Iris pigment epithelial cell (primary cell): Measurements from ENCODE around the gene TCL1B.
"Not testable (repeated sequence)": the region's sequence is repeated elsewhere in the genome, so short reads cannot be mapped to it uniquely, and the experiment has no call there.

Experiments used
- DNase-seq: peaks from one replicate; pipeline ENCODE4 v3.0.0-alpha.2; 2011; ENCODE audit warnings: low read depth

Gene TCL1B, protein sequence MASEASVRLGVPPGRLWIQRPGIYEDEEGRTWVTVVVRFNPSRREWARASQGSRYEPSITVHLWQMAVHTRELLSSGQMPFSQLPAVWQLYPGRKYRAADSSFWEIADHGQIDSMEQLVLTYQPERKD

GRCh38 chr14:95685978-95686922 is at the start of gene TCL1B:
Gene TCL1B, plus strand, starts transcription at chr14:95686426. Its CDS starts 42 bp downstream, at chr14:95686468.
- no peak for DNase-seq

GRCh38 chr14:95644981-95645380 is 41.2 kb upstream of the TCL1B start:
- no peak for DNase-seq

DNA sequence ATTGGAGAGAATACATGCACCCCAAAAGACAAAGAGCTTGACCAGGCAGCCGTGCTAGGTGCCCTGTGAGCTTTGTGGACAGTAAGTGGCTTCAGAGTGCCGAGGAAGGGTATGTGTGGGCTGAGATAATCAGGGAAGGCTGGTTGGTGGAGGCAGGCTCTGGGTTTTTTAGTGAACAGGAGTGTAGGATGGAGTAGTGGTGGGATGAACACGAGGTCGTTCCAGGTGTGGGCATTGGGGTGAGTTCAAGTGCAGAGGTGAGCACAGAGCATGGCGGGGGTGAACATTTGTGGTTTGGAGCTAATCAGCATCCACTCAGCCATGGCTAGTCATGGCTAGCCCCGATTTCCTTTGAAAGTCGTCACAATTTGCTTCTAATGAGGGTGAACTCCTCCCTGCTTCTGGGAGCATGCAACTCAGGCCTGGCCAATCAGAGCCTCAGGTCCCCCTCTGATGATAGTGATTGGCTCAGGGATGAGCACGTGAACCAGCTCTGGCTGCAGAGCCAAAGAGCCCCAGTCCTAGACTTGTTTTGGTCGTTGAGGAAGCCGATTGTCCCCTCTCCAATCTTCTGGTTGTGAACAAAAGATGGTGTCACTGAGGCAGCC is 40.7 kb upstream of the TCL1B start:
- DNase-seq = no peak

- no peak for DNase-seq
These were observed 38.3 kb upstream of the TCL1B start for GRCh38 chr14:95647926-95648325.

DNA sequence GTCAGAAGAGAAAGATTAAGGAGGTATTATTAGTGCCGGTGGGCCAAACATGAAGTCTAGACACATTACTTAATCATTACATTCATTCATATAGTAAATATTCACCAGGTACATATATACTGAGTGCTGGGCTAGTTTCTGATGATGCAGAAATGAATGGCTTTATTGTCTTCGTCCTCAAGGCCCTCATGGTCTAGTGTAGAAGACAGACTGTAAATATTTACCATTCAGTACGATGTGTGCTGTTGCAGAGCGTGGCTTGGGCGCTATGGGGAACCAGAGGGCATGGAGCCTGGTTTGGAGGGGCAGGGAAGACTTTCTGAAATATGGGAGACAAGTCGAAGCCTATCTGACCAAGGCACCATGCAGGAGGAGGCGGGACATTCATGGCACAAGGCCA is 37.0 kb upstream of the TCL1B start:
- DNase-seq = no peak

- DNase-seq = no peak
These were observed 35.2 kb upstream of the TCL1B start for GRCh38 chr14:95651028-95651427.

GRCh38 chr14:95651821-95652583 is 34.2 kb upstream of the TCL1B start:
- DNase-seq = no peak

DNA sequence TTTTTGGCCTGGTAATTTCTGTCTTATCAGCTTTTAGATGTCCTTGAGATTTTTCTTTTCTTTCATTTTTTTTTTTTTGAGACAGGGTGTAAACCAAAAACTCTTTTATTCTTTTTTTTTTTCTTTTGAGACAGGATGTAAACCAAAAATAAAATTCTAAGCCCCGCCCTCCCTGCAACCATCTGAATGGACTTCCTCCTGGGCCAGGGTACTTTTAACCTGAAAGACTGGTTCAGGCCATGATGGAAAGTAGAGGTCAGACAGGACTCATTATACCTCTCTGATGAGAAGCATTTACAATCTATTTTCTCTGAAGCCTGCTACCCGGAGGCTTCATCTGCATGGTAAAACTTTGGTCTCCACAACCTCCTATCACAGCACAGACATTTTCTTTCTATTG is 33.5 kb upstream of the TCL1B start:
- no peak for DNase-seq

DNA sequence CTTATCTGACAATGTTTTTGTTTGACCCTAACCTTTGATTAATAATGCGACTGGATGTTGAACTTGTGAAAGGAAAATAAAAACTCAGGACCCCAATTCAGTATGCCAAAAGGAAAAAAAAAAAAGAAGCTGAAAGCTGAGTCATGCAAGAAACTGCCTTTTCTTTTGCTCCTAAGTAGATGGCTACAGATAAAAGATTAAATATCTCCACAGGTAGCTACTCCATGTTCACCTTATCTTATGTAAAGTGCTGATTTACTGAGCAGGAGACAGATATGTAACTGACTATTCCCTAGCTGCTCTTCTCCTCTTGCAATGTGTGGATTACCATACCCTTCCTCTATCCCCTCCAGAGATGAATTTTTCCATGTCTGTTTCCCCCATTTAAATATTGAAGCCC is 30.8 kb upstream of the TCL1B start:
- no peak for DNase-seq

DNA sequence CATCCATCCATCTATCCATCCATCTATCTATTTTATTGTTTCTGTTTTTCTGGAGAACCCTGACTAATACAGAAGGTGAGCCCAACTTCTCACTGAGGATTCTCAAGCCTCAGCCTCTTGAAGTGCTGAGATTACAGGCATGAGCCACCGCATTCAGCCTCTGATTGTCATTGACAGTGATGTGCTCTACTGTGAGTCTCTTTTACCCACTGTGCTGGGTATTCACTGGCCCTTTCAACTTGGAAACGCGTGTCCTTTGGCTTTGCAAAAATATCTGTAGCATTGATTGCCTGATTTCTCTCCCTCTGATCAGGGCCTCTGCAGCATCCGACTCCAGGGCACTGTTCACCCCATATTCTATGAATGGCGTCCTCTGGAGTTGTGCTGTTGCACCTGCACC is 29.6 kb upstream of the TCL1B start:
- no peak for DNase-seq

DNA sequence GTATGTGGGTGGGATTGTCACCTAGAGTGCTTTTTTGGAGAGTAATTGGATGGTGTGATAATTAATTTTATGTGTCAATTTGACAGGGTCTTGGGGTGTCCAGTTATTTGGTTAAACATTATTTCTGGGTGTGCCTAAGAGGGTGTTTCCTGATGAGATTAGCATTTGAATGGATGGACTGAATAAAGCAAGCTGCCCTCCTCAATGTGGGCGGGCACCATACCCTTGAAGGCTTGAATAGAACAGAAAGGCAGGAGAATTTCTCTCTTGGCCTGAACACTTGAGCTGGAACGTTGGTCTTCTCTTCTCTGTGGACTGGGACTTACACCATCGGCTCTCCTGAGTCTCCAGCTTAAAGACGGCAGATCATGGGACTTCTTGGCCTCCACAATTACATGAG is 28.8 kb upstream of the TCL1B start:
- no peak for DNase-seq

GRCh38 chr14:95659293-95659989 is 26.8 kb upstream of the TCL1B start:
- DNase-seq = no peak

DNA sequence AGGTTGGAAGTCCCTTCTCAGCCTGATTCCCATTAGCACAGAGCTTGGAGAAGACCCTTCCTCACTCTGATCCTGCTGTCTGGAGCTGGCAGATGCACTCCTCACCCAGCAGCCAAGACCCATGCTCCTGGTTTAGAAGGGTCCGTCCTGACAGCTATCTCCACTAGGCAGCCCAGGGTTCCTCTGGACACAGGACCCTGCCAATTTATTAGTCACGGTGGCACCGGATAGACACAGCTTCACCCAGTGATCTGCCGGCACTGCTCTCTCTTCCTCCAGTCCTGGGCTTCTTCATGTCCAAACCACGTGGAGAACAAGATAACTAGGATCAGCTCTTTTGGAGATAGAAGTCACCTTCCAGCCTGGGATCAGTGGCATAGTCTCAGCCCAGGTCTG is 26.2 kb upstream of the TCL1B start:
- no peak for DNase-seq

GRCh38 chr14:95660651-95661515 is 25.3 kb upstream of the TCL1B start:
- no peak for DNase-seq

DNA sequence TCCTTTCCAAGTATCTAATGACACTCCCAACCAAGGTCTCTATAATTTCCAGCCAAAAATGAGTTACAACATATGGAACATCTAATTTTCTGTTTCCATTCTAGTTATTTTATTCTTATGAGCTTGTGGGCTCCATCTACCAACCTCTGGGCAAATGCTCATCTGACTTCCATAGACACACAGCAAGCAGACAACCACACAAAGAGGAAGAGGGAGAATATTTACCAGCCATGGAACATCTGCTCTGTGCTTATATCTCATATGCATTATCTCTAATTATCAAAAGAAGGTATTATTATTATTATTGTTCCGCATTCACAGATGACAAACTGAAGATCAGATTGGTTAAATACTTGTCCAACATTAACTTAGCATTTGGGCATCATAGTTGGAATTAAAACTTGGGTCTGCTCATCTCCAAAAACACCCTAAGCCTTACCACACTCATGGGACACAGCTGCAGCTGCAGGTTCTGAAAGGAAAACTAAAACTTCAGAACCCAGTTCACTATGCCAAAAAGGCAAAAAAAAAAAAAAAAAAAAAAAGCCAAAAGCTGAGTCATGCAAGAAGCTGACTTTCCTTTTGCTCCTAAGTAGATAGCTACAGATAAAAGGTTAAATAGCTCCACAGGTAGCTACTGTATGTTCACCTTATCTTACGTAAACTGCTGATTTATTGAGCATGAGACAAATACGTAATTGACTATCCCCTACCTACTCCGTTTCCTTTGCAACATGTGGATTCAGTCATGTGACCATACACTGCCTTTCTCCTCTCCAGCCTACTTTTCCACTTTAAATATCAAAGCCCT is 23.6 kb upstream of the TCL1B start:
- DNase-seq = no peak

DNA sequence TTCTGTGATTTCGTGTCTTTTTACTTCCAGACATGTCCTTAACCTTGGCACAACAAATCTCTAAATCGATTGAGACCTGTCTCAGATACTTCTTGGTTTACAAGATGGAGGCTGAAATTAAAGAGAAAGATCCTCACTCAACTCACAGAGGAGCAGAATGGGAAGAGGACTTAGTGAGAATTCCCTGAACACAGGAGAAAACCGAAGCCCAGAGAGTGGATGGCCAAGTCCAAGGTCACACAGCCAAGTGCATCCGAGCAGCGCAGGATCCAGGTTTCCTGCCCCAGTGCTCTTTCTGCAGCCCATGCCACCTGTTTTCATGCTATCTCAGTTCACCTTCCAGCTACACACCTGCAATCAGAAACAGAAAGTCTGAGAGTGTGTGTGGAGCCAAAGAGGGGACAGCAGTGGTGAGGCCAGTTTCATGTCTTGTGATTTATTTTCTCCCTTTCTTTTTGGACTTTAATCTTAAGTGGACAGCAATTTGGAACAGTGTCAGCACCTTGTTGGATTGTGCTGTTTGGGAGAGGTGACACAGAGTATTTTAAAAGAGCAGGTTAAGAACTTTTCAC is 22.9 kb upstream of the TCL1B start:
- no peak for DNase-seq

DNA sequence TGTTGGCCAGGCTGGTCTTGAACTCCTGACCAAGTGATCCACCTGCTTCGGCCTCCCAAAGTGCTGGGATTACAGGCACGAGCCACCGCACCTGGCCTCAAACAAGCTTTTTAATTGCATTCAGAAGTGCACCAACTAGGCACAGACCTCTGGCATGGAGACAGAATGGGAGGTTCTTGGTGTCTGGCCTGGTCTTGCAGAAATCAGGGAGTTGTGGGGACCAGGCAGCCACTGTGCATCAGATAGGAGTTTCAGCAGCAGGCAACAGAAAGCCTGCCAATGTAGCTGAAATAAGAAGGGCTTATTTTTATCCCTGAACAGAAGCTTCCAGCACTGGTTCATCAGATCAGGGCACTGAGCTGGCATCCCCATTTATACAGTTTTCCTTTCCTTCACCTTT is 22.2 kb upstream of the TCL1B start:
- no peak for DNase-seq

- DNase-seq = no peak
These were observed 21.7 kb upstream of the TCL1B start for GRCh38 chr14:95664546-95664945.

- DNase-seq = not testable (repeated sequence)
These were observed 20.7 kb upstream of the TCL1B start for GRCh38 chr14:95665530-95665929.

DNA sequence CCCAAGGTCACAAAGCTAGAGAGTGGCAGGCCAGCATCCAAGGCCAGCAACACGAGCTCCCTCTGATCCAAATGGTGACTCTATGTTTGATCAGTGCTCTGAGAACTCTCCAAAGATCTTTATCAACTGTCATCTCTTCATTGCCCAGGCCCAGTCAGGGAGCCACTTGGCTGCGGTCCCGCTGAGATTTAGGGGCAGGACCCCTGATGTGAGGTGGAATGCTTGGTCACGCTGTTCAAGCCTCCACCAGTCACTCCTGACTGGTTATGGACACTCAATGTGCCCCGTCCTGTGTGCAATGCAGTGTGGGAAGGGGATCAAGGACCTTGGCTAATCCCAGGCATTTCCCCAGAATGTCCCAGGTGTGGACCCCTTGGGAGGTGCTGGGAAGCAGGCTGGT is 19.8 kb upstream of the TCL1B start:
- no peak for DNase-seq
